ENCODE data around the gene CCS. TPM values are rescaled to one million over a fixed set of nuclear protein-coding genes. Genes with fewer than 3 reads are reported as not detected.
A peak's percentile ranks its signal among the peaks of the same experiment; 100 is the strongest.

Gene CCS
- total RNA-seq, 1 experiment from 2014 or later = 15.1 TPM

- no peak for DNase-seq (ENCODE audit: low read depth, low spot score)
- in situ Hi-C loops (cut with HindIII; ENCODE audit: low pct_unique_long_range_greater_than_20kb, low sequenced_read_pairs) = no loop called here
Observed at GRCh38 chr11:66609721-66610617, 17.0 kb downstream of the CCS start.

- in situ Hi-C loops (cut with HindIII; ENCODE audit: low pct_unique_long_range_greater_than_20kb, low sequenced_read_pairs) = no loop called here
- DNase-seq (ENCODE audit: low read depth, low spot score) = no peak
Observed at GRCh38 chr11:66612458-66612857, 19.5 kb downstream of the CCS start.

GRCh38 chr11:66614073-66614472, 21.1 kb downstream of the CCS start:
- DNase-seq (ENCODE audit: low read depth, low spot score) = no peak
- in situ Hi-C loops (cut with HindIII; ENCODE audit: low pct_unique_long_range_greater_than_20kb, low sequenced_read_pairs) = no loop called here

- peak; percentile 98 for DNase-seq (ENCODE audit: low read depth, low spot score)
- in situ Hi-C loops (cut with HindIII; ENCODE audit: low pct_unique_long_range_greater_than_20kb, low sequenced_read_pairs) = no loop called here
Observed at GRCh38 chr11:66616379-66617154, 23.6 kb downstream of the CCS start, which contains the start of gene RBM14. RBM14 (plus strand) TSS chr11:66616630; CDS start chr11:66616721, 91 bp downstream.

GRCh38 chr11:66617155-66617834, 24.3 kb downstream of the CCS start:
- in situ Hi-C loops (cut with HindIII; ENCODE audit: low pct_unique_long_range_greater_than_20kb, low sequenced_read_pairs) = no loop called here
- DNase-seq (ENCODE audit: low read depth, low spot score) = peak; percentile 55

GRCh38 chr11:66619080-66619554, 26.1 kb downstream of the CCS start:
- in situ Hi-C loops (cut with HindIII; ENCODE audit: low pct_unique_long_range_greater_than_20kb, low sequenced_read_pairs) = no loop called here
- no peak for DNase-seq (ENCODE audit: low read depth, low spot score)

GRCh38 chr11:66624450-66624849, 31.5 kb downstream of the CCS start:
- no peak for DNase-seq (ENCODE audit: low read depth, low spot score)
- in situ Hi-C loops (cut with HindIII; ENCODE audit: low pct_unique_long_range_greater_than_20kb, low sequenced_read_pairs) = no loop called here

GRCh38 chr11:66625041-66625751, 32.2 kb downstream of the CCS start:
- DNase-seq (ENCODE audit: low read depth, low spot score) = no peak
- in situ Hi-C loops (cut with HindIII; ENCODE audit: low pct_unique_long_range_greater_than_20kb, low sequenced_read_pairs) = no loop called here

- in situ Hi-C loops (cut with HindIII; ENCODE audit: low pct_unique_long_range_greater_than_20kb, low sequenced_read_pairs) = no loop called here
- no peak for DNase-seq (ENCODE audit: low read depth, low spot score)
Observed at GRCh38 chr11:66625752-66626149, 32.8 kb downstream of the CCS start.

- in situ Hi-C loops (cut with HindIII; ENCODE audit: low pct_unique_long_range_greater_than_20kb, low sequenced_read_pairs) = no loop called here
- no peak for DNase-seq (ENCODE audit: low read depth, low spot score)
Observed at GRCh38 chr11:66626382-66626781, 33.4 kb downstream of the CCS start.

GRCh38 chr11:66626926-66627325, 33.9 kb downstream of the CCS start:
- no peak for DNase-seq (ENCODE audit: low read depth, low spot score)
- in situ Hi-C loops (cut with HindIII; ENCODE audit: low pct_unique_long_range_greater_than_20kb, low sequenced_read_pairs) = no loop called here

GRCh38 chr11:66628061-66628603, 35.1 kb downstream of the CCS start:
- in situ Hi-C loops (cut with HindIII; ENCODE audit: low pct_unique_long_range_greater_than_20kb, low sequenced_read_pairs) = no loop called here

GRCh38 chr11:66629356-66629755, 36.4 kb downstream of the CCS start:
- in situ Hi-C loops (cut with HindIII; ENCODE audit: low pct_unique_long_range_greater_than_20kb, low sequenced_read_pairs) = no loop called here
- DNase-seq (ENCODE audit: low read depth, low spot score) = no peak

More at GRCh38 chr11:66628061-66628603, 35.1 kb downstream of the CCS start:
- no peak for DNase-seq (ENCODE audit: low read depth, low spot score)

- DNase-seq (ENCODE audit: low read depth, low spot score) = no peak
- in situ Hi-C loops (cut with HindIII; ENCODE audit: low pct_unique_long_range_greater_than_20kb, low sequenced_read_pairs) = no loop called here
Observed at GRCh38 chr11:66631883-66632282, 38.9 kb downstream of the CCS start.

- in situ Hi-C loops (cut with HindIII; ENCODE audit: low pct_unique_long_range_greater_than_20kb, low sequenced_read_pairs) = no loop called here
- no peak for DNase-seq (ENCODE audit: low read depth, low spot score)
Observed at GRCh38 chr11:66632952-66633351, 40.0 kb downstream of the CCS start.

GRCh38 chr11:66636411-66636810, 43.4 kb downstream of the CCS start:
- in situ Hi-C loops (cut with HindIII; ENCODE audit: low pct_unique_long_range_greater_than_20kb, low sequenced_read_pairs) = no loop called here
- DNase-seq (ENCODE audit: low read depth, low spot score) = no peak

GRCh38 chr11:66637557-66638176, 44.7 kb downstream of the CCS start:
- DNase-seq (ENCODE audit: low read depth, low spot score) = peak; percentile 13
- in situ Hi-C loops (cut with HindIII; ENCODE audit: low pct_unique_long_range_greater_than_20kb, low sequenced_read_pairs) = no loop called here
